IPS-11a (cell line): Measurements from ENCODE around the gene OTOR.

Source experiments
- H3K4me3 ChIP-seq: one replicate; pipeline ENCODE4 v1.5.1; 2013; ENCODE audit warnings: low read depth, low read length, control low read depth

Gene OTOR, protein sequence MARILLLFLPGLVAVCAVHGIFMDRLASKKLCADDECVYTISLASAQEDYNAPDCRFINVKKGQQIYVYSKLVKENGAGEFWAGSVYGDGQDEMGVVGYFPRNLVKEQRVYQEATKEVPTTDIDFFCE

DNA sequence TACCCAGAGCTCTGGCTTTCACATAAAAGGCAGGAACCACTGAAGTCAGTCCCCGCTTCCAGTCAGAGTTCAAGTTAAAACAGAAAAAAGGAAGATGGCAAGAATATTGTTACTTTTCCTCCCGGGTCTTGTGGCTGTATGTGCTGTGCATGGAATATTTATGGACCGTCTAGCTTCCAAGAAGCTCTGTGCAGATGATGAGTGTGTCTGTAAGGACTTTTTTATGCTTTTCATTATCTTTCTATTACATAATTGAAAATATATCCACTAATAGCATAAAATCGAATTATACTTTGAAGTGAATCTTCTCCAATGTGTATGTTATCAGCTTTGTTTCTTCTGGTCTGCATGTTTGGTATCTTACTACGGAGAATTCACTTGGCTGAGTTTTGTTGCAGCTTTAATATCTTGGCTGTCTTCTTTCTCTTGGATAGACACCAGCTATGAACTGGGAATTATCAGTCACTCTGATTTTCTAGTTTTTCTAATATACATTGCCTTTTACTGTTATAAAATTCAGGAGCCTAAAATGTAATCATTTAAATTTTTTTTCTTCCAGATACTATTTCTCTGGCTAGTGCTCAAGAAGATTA is at the start of gene OTOR:
Gene OTOR (plus strand): TSS at position 51 of the 593 bp plus-strand sequence. CDS start 44 bp downstream, at position 95.
- no peak within 1 kb of the TSS for H3K4me3 ChIP-seq

DNA sequence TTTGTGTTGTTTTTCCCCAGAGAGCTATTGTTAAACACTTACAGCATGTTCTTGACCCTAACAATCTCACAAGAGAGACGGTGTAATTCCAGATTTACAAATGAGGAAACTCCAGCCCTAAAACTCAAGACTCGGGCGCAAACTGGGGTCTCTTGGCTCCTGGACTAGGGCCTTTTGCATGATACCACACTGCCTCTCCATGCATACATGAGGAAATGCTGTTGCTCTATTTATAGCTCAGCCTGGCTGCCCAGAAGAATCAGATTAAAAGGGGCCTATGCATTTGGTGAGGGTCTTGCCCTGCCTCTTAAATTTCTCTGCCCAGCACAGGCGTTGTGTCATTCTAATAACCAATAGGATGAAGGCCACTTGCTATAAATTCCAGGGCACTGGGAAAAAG is 48.9 kb upstream of the OTOR start:
- H3K4me3 ChIP-seq: no peak overlapping the region

DNA sequence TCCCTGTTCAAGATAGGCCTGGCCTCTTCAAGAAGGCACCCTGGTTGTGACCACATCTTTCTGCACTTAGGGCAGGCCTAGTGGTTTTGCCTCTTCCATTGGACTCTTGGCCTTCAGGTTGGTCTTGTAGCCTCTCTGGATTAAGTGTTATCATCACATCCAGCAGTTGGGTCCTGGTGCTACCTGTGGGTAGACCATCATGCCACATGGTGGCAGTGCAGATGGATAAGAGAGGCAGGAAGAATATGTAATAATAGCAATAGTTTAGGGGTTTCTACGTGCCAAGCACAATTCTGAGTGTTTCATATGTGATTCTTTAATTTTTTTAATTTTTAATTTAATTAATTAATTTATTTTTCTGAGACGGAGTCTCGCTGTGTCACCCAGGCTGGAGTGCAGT is 46.9 kb upstream of the OTOR start:
- no peak overlapping the region for H3K4me3 ChIP-seq

DNA sequence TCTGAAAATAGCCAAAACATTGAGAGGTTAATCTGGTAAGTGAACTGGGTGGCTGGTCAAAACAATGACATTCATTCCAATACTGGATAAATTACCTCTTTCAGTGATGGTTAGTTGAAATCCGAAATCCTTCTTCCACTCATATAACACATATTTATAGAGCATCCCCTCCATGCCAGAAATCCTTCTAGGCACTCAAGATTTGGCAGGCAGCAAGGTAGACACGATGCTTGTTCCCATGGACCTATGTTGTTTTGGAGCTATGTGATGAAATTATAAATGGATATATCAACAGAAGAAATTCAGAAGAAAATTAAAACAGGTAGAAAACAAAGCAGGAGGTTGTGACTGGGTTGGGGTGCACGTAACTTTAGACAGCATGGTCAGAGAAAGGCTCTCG is 44.6 kb upstream of the OTOR start:
- no peak overlapping the region for H3K4me3 ChIP-seq

DNA sequence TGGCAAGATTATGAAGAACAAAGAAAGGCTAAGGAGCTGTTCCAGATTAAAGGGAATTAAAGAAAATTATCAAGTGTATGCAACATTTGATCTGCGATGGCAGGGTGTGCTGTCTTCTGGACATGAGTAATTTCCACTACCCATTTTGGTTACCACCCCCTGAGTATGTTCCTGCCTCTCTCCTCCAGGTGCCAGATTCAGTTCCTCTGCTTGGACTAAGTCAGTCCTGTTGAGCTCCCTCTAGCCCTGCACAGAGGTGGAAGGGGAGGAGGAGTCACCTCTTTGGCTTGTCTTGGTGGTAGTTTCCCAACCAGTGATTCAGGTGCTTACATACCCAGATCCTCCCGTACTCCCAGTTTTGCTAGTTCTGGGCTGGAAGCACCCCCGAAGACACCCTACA is 40.5 kb upstream of the OTOR start:
- no peak overlapping the region for H3K4me3 ChIP-seq

DNA sequence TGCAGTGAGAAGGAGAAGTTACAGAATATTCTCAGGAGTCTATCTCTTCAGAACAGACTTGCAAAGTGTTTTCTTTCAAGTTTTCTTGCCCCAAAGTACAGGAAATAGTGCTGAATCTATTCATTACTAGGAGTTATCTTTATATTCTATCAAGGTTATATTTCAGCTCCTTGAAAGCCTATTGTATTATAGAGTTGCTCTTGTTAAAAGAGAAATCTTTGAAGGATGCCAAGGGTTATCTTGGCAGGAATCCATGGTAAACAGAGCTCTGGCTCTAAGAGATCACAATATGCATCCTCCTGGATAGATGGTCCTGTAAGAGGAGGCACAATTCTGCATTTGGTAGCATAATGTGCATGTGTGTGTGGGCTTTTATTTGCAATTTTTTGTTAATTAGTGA is 39.6 kb upstream of the OTOR start:
- no peak overlapping the region for H3K4me3 ChIP-seq

DNA sequence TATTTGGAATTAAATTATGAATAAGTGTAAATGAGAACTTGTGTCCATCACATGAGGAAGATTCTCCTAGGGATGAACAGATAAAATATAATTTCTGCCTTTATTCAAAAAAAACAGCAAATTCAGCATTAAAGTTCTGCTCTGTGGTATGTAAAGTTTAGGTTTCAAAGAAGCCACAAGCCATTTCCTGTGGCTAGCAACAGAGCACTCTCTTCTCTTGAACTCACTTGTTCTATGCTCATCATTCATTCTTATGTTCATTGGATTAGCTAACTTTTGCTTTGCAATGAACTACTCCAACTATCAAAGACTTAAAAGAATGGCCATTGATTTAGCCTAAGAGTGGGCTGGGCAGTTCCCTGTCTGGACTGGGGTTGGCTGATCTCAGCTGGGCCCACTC is 39.1 kb upstream of the OTOR start:
- H3K4me3 ChIP-seq: no peak overlapping the region

DNA sequence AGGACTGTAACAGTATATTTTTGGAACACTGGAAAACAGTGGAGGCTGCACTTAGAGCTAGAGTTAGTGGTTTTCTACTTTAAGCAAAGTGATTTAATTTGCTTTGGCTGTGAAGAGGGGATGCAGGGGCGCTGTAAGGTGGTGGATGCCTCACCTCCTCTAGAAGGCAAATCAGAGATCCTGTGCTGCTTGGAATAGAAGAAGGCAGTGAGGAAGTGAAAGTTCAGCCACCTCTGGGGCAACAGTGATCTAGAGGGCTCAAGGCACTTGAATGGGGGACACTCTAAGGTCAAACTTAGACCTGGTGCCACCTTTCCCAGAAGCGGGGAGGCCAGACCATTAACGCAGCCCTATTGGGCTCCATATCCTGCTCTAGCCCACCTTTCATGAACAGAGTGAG is 37.4 kb upstream of the OTOR start:
- no peak overlapping the region for H3K4me3 ChIP-seq

DNA sequence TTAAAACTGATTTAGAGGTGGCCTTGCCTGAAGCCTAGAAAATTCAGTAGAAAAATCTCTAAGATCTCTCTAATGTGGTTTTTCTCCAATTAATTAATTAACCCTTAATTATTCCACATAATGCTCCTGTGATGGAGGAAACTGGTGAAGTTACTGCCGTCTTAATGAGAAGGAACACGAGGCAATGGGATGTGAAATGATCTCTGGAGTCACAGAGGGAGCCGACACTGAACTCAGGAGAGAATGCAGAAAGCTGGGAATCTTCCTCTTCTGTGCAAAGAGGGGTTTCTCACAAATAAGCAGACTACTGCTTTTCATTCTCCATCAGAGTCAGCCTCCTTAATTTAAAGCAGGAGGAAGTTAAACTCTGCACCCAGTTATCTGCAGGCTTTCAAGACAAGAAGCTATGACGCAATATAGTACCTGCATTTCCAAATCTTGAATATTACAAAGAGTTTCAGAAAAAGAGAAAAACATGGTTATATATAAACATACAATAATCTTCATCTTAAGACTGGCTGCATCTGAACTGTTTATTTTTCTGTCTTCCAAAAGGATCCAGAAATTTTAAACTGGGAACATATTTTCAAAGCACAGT is 36.4 kb upstream of the OTOR start:
- H3K4me3 ChIP-seq: no peak overlapping the region

DNA sequence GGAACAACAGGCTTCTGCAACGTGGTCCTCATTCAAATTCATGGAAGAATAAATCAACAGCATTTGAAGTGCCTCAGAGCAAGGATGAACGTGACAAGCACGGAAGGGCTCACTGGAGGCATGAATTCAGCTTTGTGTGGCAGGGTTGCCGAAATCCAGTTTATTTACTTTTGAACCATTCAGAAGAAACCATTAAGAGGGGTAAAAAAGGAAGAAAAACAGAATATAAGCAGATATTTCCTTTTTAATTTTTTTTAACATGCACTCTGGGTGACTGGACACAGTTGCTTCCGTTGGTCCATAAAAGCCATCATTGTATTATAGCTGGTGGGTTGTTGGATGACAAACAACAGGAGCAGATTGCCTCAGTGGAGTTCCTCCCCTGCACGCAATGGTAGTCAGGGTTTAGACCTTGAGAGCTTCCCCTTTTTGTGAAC is 35.6 kb upstream of the OTOR start:
- no peak overlapping the region for H3K4me3 ChIP-seq

DNA sequence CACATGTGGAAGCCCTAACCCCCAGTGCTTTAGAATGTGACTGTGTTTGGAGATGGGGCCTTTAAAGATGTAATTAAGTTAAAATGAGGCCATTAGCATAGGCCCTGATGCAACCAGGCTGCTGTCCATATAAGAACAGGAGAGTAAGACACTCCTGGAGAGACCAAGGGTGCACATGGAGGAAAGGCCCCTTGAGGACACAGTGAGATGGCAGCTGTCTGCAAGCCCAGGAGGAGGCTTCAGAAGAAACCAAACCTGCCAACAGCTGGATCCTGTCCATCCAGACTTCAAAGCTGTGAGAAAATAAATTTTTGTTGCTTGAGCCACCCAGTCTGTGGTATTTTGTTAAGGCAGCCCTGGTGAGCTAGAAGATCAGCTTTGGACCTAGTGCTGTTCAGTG is 35.1 kb upstream of the OTOR start:
- H3K4me3 ChIP-seq: no peak overlapping the region

DNA sequence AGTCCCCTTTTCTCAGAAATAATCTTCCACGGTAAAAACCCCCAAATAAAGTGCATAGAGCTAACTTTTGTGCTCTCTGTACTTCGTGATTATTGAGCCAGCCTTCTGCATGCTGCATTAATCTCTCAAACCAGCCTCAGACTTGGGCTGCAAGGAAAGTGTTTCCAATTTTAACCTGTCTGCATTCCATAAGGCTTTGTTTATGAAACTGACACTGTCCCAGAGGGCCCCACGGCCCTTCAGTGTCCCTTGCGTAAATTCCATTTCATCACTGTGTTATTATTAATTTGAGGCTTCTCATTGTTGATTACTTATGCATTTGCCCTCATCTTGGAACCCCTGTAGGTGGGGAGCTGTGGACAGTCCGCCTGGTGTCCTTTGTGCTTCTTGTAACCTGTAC is 33.9 kb upstream of the OTOR start:
- no peak overlapping the region for H3K4me3 ChIP-seq

DNA sequence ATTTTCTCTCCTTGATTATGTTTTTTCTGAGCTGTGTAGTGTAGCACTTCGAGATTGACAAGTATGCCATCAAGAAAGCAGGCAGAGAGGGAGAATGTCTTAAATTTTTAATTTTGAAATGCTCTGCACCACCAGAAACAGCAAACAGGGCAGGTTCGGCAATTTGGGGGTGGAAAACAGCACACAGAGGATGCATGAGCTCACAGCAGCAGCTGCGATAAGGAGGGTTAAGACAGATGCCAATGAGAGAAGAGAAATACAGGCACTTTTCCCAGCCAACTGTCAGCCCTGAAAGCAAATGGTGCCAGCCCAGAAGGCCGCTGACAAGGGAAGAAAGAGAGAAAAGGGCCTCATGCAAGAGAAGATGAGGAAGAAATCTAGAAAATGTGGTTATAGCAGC is 33.4 kb upstream of the OTOR start:
- no peak overlapping the region for H3K4me3 ChIP-seq

DNA sequence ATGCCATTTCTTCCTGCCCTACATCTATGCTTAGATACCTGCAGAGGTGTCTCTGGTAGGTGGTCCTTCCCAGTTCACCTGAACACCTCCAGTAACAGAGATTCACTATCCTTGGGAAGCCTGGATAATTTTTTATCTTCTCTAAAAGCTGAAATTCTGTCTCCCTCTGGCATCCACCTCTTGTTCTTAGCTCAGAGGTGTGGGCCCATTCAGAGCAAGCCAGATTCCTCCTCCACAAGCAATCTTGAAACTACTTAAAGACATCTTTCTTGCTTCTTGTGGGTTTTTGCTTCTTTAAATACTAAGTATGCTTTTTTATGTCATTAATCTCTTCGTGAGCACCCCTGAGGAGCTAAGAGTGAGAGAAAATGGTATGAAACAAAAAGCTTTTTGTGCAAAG is 28.7 kb upstream of the OTOR start:
- H3K4me3 ChIP-seq: no peak overlapping the region

DNA sequence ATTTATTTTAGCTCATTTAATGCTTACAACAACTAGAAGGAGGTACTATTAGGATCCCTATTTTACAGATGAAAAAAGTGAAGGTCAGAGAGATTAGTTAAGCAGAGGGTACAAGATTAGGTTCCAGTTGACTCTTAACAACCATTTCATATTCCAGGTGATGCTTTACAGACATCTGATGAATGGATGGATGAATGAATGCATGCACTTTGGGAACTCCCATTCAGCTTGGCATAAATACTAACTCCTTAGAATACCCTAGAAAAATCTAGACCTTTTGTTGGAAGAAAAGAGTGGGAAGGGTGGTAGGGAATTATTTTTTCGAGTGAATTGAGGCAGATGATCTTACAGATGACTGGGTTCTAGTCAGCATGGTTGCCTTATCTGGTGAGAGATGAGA is 19.1 kb upstream of the OTOR start:
- no peak overlapping the region for H3K4me3 ChIP-seq

DNA sequence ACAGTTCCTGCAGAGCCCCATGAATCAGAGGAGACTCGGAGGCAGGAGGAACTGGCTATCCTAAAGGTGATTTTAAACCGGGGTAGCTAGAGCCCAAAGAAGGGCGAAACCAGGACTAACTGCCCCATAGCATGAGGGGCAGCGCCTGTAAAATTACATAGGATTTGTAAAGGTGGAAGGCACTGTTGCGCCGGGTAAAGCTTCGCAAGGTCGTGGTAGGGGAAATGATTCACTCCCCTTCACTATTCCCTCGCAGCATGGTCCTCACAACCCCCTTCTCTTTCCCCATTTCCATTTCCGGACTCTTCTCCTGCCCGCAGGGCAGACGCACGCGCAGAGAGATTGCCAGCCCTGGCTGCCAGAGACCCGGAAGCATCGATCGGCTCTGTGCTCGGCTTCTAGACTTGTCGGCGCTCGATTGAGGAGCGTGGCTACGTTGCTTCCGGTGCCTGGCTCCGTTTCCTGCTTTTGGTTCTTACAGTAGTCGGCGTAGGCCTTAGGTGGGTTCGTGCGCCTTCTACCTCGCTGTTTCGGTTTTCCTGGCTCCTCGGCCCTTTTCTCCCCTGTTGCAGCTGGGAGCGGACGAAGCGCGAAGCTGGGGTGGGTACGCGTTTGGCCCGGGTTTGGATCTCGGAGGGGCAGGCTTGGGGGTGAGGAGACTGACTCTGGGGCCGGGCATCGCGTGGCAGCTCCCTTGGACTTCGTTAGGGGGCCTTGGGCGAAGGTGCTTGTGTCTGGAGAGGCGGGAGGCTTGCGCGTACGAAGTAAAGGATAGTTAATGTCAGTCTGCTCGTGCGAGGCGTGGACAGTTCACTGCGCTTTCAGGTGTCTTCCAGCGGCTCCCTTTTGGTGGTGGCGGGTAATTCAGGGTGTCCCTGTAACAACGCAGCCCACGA is 18.3 kb upstream of the OTOR start, which contains the start of gene SNRPB2:
Gene SNRPB2 (plus strand): TSS at position 462 of the 896 bp plus-strand sequence. CDS start 1,677 bp downstream, outside the sequence.
- peak within 1 kb of the TSS; percentile 99 for H3K4me3 ChIP-seq

DNA sequence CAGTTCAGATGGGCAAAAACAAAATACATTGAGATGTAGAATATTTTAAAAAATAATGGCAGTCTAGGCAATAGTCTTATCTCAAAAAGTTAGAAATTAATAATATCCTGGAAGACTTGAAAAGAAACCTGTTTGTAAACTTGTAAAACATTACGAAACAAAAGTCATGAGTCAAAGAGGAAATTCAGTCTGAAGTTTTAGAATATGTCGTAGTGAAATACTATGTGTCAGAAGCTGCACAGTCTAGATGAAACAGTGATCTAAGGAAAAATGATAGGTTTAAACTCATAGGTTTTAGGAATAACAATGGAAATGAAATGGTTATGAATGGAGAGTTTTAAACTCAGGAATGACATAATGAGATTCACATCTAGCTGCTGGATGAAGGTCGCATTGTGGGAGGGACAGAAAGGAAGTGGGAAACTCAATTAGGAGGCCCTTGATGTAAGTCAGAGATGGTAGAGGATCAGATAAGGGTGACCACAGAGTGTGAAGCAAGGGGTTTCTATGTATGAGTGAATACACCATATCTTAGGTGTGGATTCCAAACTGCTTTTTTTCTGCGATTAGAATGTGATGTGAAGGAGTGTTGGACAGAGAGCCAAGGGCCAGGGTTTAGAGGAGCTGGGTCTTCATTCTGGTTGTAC is 15.5 kb upstream of the OTOR start:
- H3K4me3 ChIP-seq: no peak overlapping the region

DNA sequence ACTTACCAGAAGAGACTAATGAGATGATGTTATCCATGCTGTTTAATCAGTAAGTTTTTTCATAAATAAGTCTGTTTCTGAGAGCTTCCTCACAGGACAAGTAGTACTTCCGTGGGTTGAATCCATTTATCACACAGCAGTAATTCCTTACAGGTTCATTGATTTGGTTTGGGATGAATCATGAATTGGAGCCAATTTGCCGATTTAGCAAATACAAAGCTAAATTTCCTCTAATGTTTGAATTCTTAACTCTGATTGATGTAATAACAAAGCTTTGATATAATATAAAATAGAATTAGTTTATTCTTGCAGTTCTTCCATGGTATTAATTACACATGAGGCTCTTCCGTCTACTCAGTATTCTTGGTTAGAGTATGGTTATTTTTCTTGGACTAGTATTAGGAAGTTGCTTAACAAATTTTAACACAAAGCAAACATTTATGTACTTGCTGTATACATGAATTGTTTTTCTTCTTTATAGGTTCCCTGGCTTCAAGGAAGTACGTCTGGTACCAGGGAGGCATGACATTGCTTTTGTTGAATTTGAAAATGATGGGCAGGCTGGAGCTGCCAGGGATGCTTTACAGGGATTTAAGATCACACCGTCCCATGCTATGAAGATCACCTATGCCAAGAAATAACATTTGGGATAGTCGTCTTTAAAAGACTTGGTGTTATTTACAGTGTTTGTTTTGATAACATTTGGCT is 7.6 kb upstream of the OTOR start:
- H3K4me3 ChIP-seq: no peak overlapping the region

DNA sequence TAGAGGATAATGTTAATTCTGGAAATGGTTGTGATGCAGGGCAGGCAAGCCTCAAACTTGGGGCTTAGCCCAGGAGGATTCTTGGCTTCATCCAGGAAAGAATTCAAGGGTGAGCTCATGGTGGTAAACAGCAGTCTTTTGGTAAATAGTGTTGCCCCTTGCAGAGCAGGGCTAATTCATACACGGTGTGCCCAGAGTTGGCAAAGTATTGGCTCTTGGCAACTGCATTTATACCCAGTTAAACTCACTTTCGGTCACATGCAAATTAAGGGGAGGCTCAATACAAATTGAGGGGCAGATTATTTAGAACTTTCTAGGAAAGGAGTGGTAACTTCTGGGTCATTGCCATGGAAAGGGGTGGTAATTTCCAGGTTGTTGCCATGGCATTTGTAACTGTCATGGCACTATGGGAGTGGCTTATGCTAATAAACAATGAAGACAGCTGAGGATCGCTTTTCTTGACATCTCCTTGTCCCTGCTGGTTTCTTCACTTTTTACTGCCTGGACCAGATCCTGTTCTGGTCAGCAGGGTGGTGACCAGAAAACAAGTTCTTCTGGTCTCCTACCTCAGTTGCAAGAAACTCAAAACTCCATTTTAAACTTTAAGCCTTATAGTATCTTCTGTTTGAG is 3.9 kb upstream of the OTOR start:
- no peak overlapping the region for H3K4me3 ChIP-seq

DNA sequence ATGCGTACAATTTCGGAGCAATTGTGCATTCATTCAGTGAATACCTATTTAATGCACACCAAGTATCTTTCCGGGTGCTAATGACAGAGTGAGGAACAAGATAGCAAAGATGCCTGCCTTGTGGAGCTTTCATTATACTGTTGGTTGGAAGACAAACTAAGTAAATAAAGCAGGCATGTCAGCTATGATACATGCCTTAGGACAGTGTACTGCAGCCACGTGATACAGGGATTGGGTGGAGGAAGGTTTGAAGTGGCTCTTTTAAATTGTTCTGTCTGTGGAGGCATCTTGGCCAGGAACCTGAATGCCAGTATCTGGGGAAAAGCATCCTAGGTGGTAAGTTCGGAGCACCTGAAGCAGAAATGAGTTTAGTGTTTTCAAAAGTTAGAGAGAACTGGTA is 3.0 kb upstream of the OTOR start:
- no peak overlapping the region for H3K4me3 ChIP-seq
